ENCODE measurements around the gene RASSF6.
A peak's percentile ranks its signal among the peaks of the same experiment; 100 is the strongest.
"Not testable (repeated sequence)": the region's sequence is repeated elsewhere in the genome, so short reads cannot be mapped to it uniquely, and the experiment has no call there.

RASSF6 gene

DNA sequence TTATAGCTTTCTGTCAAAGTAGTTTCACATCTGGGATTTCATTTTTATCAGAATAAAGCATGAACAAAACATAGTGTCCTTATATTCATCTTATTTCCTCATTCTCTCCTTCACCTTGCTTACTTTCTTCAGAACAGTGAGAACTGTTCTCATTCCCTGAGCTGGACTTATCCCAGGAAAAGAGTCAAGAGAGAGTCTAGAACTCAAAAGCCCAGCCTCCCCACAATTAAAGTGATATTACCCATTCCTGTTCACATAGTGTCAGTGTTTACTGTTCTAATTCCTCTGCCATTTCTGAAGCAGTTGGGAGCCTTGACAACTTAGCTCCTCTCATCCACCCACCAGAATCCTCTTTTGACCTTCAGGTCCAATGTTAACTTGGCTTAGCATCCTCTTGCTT lies 42.9 kb downstream of the RASSF6 start:
- DNase-seq (ENCODE audit: low read depth, low spot score) = no peak

- no peak for DNase-seq (ENCODE audit: low read depth, low spot score)
Observed at GRCh38 chr4:73576381-73576780, 43.9 kb downstream of the RASSF6 start.

DNA sequence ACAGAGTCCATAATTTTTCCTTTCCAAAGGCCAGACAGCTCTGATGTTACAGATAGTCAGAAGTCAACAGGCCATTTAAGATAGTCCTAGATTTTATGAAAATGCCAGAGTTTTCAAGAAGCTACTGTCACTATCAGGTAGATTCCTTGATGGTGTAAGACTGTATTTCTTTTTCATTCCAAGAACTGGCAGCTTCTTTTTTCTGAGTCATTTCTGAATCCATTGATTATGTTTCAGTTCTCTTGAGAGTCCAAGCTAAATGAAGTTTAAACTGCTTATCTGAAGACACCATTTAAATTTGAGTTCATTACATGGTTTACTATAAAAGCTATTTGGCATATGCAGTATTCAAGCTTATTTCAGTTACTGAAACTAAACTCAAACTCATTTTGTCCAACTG lies 44.6 kb downstream of the RASSF6 start:
- no peak for DNase-seq (ENCODE audit: low read depth, low spot score)

GRCh38 chr4:73573794-73574528 lies 46.3 kb downstream of the RASSF6 start:
- DNase-seq (ENCODE audit: low read depth, low spot score) = peak; percentile 69

DNA sequence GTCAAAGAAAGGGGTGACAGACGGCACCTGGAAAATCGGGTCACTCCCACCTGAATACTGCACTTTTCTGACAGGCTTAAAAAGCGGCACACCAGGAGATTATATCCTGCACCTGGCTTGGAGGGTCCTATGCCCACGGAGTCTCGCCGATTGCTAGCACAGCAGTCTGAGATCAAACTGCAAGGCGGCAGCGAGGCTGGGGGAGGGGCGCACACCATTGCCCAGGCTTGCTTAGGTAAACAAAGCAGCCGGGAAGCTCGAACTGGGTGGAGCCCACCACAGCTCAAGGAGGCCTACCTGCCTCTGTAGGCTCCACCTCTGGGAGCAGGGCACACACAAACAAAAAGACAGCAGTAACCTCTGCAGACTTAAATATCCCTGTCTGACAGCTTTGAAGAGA lies 69.4 kb downstream of the RASSF6 start:
- DNase-seq (ENCODE audit: low read depth, low spot score) = not testable (repeated sequence)

DNA sequence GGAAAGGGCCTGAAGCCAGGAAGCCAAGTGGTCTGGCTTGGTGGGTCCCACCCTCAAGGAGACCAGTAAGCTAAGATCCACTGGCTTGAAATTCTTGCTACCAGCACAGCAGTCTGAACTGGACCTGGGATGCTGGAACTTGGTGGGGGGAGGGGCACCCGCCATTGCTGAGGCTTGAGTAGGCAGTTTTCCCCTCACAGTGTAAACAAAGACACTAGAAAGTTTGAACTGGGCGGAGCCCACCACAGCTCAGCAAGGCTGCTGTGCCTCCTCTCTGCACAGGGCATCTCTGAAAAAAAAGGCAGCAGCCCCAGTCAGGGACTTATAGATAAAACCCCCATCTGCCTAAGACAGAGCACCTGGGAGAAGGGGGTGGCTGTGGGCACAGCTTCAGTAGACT lies 75.6 kb downstream of the RASSF6 start:
- DNase-seq (ENCODE audit: low read depth, low spot score) = no peak

DNA sequence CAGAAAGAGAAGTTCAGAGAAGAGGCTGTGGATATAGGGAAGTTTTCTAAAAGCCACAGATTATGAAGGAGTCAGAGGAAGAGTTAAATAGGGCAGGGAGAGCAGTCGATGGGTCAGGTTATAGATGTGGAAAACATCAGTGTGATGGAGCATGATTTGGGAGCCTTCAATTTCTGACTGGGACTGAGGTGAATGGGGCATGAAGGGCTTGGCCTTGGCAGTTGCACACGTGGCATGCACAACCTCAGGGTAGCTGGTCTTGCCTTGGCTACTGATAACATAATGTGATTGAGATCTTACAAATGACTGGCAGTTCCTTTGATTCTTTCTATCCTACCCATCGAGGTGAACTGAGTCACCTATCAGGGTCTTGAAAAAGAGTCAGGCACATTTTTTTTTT lies 79.0 kb downstream of the RASSF6 start:
- no peak for DNase-seq (ENCODE audit: low read depth, low spot score)

DNA sequence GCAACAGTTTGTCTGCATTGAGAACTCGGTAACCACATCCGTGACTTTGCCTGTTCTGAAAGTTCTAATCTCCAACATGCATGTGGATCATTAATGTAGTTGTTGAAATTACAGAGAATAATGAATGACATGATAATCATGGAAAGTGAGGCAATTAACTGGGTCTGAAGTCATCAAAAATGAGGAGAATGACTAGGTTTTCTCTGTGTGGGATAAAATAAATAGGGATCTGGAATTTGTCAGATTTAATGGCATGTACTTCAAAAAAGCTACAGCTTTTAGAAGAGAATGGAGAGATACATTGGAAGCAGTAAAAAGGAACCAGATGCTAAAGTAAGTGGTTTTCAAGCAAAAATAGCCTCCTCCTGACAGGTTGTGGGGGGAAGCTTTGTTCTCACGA lies 79.4 kb downstream of the RASSF6 start:
- no peak for DNase-seq (ENCODE audit: low read depth, low spot score)

GRCh38 chr4:73539386-73539785 lies 80.8 kb downstream of the RASSF6 start:
- DNase-seq (ENCODE audit: low read depth, low spot score) = no peak

GRCh38 chr4:73538162-73538561 lies 82.1 kb downstream of the RASSF6 start:
- DNase-seq (ENCODE audit: low read depth, low spot score) = no peak

DNA sequence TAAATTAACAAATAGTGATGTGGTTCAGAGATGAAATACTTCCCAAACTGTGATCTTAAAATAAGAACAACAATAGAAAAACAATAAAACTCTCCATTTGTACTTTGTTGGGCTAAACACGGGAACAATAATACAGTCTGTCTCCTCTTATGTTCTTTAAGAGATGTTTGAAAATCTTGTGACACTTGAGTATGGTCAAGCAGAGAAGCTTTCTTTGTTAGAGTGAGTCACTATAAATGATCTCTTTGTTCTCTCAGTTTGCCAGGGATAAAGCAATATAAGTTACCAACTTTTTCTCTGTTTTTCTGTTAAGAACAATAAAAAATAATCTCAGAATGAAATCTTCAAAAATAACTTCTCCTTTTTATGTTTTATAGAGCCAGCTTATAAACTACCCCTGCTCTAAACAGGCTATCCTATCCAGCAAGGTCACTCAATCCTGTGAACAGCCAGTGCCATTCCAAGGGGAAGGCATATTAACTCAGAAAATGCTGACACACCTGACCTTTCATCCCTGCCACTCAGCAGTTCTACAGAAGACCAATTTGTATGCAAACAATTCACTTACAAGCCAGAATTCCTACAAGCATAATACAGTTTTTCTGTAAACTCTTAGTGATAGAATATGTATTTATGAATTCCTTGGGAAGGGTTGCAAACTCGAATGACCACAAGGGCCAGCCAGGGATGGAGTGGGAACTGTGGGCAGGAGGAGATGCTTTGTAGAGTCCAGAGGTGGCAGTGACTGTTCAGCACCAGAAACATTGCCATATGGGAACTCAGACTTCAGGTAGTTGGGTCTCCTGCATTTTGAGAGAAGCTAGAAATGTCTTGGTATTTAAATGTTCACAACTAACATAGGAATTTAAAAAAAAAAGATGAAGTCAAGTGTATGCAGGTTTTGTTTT lies 86.5 kb downstream of the RASSF6 start:
- no peak for DNase-seq (ENCODE audit: low read depth, low spot score)

GRCh38 chr4:73528171-73528570 lies 92.1 kb downstream of the RASSF6 start:
- DNase-seq (ENCODE audit: low read depth, low spot score) = no peak

DNA sequence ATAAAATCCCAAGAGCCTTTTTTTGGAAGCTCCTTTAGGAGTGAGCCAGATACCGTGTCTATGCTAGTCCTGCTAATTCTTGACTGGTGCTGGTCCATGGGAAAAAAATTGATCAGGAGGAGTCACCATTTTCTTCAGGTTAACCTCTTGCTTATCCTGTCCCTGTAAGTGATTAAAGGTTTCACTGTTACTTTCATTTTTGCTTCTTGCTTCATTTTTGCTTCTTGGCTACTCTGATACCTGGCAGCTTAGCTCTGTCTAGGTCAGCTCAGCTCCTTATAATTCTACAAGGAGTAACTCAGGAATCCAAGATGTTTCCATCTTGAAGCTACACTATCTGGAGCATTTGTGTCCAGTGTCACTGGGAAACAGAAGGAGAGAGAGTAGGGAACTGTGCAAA lies 93.0 kb downstream of the RASSF6 start:
- no peak for DNase-seq (ENCODE audit: low read depth, low spot score)

DNA sequence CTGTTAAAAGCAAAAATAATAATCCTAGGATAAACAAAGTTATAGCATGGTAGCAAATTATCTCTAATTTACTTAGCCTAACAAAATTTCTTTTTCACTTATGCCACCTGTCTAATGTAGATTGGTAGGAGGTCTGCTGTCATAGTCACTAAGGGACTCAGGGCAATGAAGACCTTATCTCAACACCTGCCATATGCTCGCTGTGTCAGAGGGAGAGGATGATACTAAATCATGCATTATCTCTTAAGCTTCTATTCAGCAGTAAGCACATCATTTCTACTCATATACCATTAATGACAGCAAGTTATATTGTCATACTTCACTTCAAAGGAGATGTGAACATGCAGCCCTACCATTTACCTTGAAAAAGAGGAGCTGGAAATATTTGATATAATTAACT lies 94.6 kb downstream of the RASSF6 start:
- DNase-seq (ENCODE audit: low read depth, low spot score) = no peak

DNA sequence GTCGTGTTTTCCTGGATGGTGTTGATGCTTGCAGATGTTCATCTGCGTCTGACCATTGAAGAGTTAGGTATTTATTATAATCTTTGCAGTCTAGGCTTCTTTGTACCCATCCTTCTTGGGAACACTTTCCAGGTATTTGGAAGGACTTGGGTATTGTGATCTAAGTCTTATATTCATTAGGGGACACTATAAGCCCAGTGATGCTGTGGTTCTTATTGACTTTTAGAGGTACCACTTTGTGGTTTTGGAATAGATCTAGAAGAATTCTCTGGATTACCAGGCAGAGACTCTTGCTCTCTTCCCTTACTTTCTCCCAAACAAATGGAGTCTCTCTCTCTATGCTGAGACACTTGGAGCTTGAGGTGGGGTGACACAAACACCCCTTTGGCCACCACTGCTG lies 97.1 kb downstream of the RASSF6 start:
- DNase-seq (ENCODE audit: low read depth, low spot score) = no peak

Measured in smooth muscle cell of the brain vasculature (primary cell).